ENCODE measurements around the gene CNTN2.

The CNTN2 gene

GRCh38 chr1:205102404-205102803 is 59.4 kb downstream of the CNTN2 start:
- H3K36me3 ChIP-seq (ENCODE audit: insufficient read depth, low read length), result peaks cover 87% of the 10 kb centered on the region
- TF ChIP-seq EZH2 (IDR thresholded peaks at IDR 0.05; ENCODE audit: borderline replicate concordance, low read depth, low read length, severe bottlenecking), result no peak
- no peak for TF ChIP-seq CTCF (IDR thresholded peaks at IDR 0.05; ENCODE audit: borderline replicate concordance, extremely low read depth, low read length, poor library complexity, severe bottlenecking)
- ATAC-seq (ENCODE audit: insufficient read depth, low read depth), result no peak

GRCh38 chr1:205107327-205107726 is 64.3 kb downstream of the CNTN2 start:
- DNase-seq, result no peak
- Histone ChIP-seq H4K20me1 (ENCODE audit: insufficient read depth, low read length) (peaks cover 6% of the 10 kb centered on the region; the same call in 1 of the 2 replicates), H3K27ac (ENCODE audit: low read length) (no peak overlapping the region)

More at GRCh38 chr1:205102404-205102803, 59.4 kb downstream of the CNTN2 start:
- H3K4me2 ChIP-seq (ENCODE audit: insufficient read depth, low read length), result no peak overlapping the region
- H3K9me3 ChIP-seq (ENCODE audit: insufficient read depth, low read length, severe bottlenecking), result no peaks in the 10 kb centered on the region
- H2AFZ ChIP-seq (ENCODE audit: low read depth, low read length), result no peak overlapping the region
- H3K79me2 ChIP-seq (ENCODE audit: insufficient read depth, low read length), result peaks cover 3% of the 10 kb centered on the region; the same call in 1 of the 2 replicates
- no peak overlapping the region for H3K27ac ChIP-seq (ENCODE audit: low read length)
- H3K4me1 ChIP-seq (ENCODE audit: insufficient read depth, low read length), result no peaks in the 10 kb centered on the region
- H3K4me3 ChIP-seq (ENCODE audit: low read depth in 1 of 2, low read length in 2 of 2), result no peak overlapping the region
- H3K27me3 ChIP-seq (ENCODE audit: insufficient read depth, low read length, poor library complexity), result no peaks in the 10 kb centered on the region
- no peak overlapping the region for H3K9ac ChIP-seq (ENCODE audit: low read depth, low read length)
- H4K20me1 ChIP-seq (ENCODE audit: insufficient read depth, low read length), result peaks cover 6% of the 10 kb centered on the region; the same call in 1 of the 2 replicates
- no peak for DNase-seq

GRCh38 chr1:205108464-205108863 is 65.5 kb downstream of the CNTN2 start:
- peaks cover 59% of the 10 kb centered on the region for H3K36me3 ChIP-seq (ENCODE audit: insufficient read depth, low read length)
- no peaks in the 10 kb centered on the region for H3K27me3 ChIP-seq (ENCODE audit: insufficient read depth, low read length, poor library complexity)
- H3K27ac ChIP-seq (ENCODE audit: low read length), result no peak overlapping the region
- TF ChIP-seq CTCF (IDR thresholded peaks at IDR 0.05; ENCODE audit: borderline replicate concordance, extremely low read depth, low read length, poor library complexity, severe bottlenecking) (no peak), EZH2 (IDR thresholded peaks at IDR 0.05; ENCODE audit: borderline replicate concordance, low read depth, low read length, severe bottlenecking) (no peak)
- no peak overlapping the region for H2AFZ ChIP-seq (ENCODE audit: low read depth, low read length)
- DNase-seq, result no peak
- H3K9ac ChIP-seq (ENCODE audit: low read depth, low read length), result no peak overlapping the region
- H3K9me3 ChIP-seq (ENCODE audit: insufficient read depth, low read length, severe bottlenecking), result no peaks in the 10 kb centered on the region
- H4K20me1 ChIP-seq (ENCODE audit: insufficient read depth, low read length), result peaks cover 6% of the 10 kb centered on the region; the same call in 1 of the 2 replicates
- H3K4me3 ChIP-seq (ENCODE audit: low read depth in 1 of 2, low read length in 2 of 2), result no peak overlapping the region
- ATAC-seq (ENCODE audit: insufficient read depth, low read depth), result no peak
- H3K4me1 ChIP-seq (ENCODE audit: insufficient read depth, low read length), result no peaks in the 10 kb centered on the region
- peaks cover 3% of the 10 kb centered on the region; the same call in 1 of the 2 replicates for H3K79me2 ChIP-seq (ENCODE audit: insufficient read depth, low read length)
- H3K4me2 ChIP-seq (ENCODE audit: insufficient read depth, low read length), result no peak overlapping the region

More at GRCh38 chr1:205107327-205107726, 64.3 kb downstream of the CNTN2 start:
- Histone ChIP-seq H3K79me2 (ENCODE audit: insufficient read depth, low read length) (peaks cover 3% of the 10 kb centered on the region; the same call in 1 of the 2 replicates), H3K9ac (ENCODE audit: low read depth, low read length) (no peak overlapping the region), H2AFZ (ENCODE audit: low read depth, low read length) (no peak overlapping the region), H3K4me2 (ENCODE audit: insufficient read depth, low read length) (no peak overlapping the region), H3K36me3 (ENCODE audit: insufficient read depth, low read length) (peaks cover 61% of the 10 kb centered on the region), H3K27me3 (ENCODE audit: insufficient read depth, low read length, poor library complexity) (no peaks in the 10 kb centered on the region), H3K4me3 (ENCODE audit: low read depth in 1 of 2, low read length in 2 of 2) (no peak overlapping the region), H3K4me1 (ENCODE audit: insufficient read depth, low read length) (no peaks in the 10 kb centered on the region), H3K9me3 (ENCODE audit: insufficient read depth, low read length, severe bottlenecking) (no peaks in the 10 kb centered on the region)
- no peak for TF ChIP-seq CTCF (IDR thresholded peaks at IDR 0.05; ENCODE audit: borderline replicate concordance, extremely low read depth, low read length, poor library complexity, severe bottlenecking)
- no peak for TF ChIP-seq EZH2 (IDR thresholded peaks at IDR 0.05; ENCODE audit: borderline replicate concordance, low read depth, low read length, severe bottlenecking)
- ATAC-seq (ENCODE audit: insufficient read depth, low read depth), result no peak
